GM21360 (cell line): ENCODE data around the gene TMEM255B.

Source experiments
- ATAC-seq: cut with Tn5 transposase; IDR thresholded peaks from one replicate; pipeline ENCODE4 v1.9.1; 2021; ENCODE audit warnings: mild to moderate bottlenecking, moderate library complexity; ENCODE audit not compliant: unreplicated experiment

The TMEM255B gene

DNA sequence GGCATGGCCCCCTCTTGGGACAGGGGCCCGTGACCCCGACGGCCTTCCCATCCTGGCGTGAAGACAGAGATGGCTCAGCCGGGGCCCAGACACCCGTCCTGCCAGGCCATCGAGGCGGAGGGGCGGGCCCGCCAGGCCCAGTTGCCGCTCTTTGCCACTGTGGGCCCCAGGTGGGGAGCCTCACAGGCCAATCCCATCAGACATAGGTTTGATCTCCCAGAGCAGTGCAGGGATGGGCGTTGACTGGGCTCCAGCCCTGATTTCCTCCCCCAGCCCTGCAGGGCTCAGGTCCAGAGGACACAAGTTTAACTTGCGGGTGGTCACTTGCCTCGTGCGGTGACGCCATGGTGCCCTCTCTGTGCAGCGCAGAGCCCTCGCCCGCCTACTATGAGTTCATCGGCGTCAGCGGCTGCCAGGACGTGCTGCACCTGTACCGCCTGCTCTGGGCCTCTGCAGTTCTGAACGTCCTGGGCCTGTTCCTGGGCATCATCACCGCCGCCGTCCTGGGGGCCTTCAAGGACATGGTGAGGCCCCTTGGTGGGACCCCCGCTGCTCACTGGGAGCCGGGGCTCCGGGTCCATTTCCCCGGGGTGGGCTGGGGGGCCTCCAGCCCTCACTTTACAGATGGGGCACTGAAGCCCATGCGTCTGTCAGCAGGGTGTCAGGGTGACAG, 42.4 kb downstream of the TMEM255B start:
- no peak for ATAC-seq

DNA sequence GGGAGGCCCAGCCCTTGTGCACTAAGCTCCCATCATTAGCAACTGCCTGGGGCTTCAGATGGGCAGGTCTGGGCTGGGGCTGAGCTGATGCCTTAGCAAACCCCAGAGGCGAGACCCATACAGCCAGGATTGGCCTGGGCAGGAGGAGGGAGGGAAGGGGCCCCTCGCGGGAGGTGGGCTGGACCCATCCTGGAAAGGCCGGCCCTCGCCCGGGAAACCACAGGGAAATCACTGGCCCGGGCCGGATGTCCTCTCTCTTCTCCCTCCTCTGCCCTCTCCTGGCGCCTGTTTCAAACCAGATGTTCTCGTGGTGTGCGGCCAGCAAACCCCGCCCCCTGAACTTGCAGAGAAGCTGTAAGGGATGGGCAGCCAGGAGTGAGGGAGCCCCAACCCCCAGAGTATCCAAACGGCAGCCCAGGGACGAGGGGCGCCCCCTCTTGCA, 43.1 kb downstream of the TMEM255B start:
- no peak for ATAC-seq

DNA sequence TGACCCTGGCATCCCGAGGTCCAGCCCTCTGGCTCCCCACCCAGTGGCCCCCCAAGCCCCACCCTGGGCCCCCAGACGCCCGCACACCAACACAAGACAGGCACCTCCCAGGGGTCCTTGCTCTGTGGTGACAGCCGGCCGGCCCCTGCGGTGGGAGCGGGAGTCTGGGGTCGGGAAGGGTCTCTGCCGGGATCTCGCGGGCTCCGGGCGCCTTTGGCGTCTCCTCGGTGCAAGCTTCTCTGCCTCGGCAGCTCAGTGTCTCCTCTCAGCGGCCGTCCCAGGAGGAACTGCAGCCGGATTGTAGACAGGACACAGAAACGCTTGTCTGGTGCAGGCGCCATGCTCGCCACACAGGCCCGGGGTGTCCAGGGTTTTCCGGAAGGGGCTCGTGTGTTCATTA, 43.7 kb downstream of the TMEM255B start:
- no peak for ATAC-seq

DNA sequence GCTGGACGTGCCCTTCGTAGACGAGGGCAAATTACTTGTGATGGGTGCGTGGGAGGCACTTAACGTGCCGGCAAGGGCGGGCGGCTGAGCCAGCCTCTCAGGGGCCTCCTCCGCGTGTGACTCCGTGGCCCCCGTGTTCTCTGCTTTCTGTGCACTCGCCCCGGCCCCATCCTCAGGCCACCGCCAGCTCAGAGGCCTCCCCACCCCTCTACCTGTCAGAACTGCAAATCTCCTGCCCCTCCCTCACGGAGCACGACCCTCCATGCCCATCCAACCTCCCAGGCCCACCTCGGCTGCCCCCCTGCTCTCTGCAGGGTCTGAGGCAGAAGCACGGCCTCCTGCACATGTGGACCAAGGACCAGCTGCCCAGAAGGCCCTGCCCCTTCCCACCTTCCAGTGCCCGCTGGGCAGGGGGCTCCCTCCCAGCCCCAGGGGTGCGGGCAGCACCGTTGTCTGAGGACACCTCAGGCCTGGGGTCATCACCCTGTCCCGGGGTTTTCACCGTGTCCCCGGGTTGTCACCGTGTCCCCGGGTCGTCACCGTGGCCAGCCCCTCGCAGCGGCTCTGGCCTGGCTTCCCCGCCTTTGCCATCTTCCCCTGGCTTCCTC, 44.5 kb downstream of the TMEM255B start:
- no peak for ATAC-seq

DNA sequence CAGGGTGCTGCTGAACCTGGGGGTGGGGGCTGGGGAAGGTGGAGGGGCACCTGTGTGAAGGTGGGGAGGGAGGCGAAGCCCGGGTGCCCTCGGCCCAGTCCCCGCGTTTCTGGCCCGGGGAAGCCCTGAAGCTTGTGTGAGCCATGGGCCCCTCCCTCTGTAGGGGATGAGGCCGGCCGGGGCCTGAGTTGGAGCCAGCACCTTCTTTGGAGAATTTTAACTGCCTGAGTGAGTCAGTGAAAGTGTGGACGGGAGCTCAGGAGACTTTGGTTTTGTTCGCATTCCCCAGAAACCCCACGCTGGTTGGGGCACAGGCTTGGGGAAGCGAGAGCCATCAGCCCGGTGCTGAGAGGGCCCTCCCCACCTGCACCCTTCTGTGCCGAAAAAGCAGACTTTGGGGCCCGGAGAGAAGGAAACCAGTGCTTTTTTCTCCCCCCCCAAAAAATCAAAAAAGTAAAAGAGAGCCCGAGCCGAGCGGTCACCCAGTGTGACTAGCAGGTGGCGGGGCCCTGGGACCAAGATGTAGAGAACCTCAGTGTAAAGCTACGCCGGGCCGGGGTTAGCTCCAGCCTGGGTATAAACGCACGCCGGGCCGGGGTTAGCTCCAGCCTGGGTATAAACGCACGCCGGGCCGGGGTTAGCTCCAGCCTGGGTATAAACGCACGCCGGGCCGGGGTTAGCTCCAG, 45.1 kb downstream of the TMEM255B start:
- ATAC-seq: no peak

DNA sequence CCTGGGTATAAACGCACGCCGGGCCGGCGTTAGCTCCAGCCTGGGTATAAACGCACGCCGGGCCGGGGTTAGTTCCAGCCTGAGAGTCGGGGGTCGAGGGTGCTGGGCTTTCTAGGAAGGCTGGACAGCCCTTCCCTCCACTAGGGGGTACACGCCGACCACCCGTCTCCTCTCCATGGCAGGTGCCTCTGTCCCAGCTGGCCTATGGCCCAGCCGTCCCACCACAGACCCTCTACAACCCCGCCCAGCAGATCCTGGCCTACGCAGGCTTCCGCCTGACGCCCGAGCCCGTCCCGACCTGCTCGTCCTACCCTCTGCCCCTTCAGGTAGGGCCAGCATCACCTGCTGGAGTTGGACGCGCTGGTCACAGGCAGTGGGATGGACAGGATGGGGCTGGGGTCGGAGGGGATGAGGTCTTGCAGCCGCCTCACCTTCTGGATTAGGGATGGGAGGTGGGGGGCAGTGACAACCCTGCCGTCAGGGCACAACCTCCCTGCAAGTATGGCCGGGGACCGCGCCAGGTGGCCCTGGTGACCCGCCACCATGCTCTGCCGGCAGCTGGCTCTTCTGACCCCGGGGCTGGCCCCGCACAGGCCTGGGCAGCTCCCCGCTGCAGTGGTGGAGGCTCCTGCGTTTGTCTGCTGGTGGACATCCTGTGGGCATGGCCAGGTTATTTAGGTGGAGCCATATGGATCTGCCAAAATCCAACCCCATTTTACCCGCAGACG, 45.8 kb downstream of the TMEM255B start:
- no peak for ATAC-seq

DNA sequence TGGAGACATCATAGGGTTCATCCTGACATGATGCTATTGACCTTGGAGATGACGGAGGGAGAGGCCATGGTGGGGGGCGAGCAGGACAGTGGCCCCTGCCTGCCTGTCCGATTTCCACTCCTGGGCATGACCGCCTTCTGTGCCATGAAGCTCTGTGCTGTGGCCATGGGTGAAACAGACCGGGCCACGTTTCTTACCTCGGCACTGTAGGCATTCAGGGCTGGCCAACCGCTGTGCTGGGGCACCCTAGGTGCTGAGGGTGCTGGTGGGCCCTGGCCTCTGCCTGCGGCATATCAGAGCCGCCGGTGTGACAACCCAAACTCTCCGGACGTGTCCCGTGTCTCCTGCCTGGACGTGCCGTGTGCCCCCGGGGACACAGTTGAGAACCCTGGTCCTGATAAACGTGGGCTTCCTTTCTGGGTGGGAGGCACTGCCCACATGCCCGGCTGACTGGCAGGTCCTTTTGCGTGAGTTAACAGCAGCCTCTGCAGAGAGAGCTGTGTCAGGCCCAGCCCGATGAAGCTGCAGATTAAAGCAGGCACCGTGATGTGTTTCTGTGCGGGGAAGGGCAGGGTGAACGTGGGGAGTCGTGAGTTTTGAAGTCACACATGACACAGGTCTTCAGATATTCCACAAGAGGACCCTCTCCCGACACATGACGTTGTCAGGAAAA, 46.5 kb downstream of the TMEM255B start:
- no peak for ATAC-seq

DNA sequence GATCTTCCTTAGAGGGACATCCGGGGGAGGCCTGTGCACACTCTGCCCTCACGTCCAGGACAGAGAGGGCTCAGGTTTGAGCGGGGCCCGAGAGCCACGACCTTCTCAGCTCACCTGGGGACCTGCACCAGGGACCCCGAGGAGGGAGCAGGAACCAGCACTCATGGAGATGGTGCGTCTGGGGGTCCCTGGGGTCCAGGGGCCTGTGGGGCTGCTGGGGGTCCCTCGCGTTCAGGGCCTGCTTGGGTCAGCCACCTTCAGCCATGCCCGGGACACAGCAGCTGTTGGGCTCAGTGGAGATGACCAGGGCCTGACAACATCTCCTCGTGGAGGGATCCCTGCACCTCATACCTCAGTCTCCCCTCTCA, 47.1 kb downstream of the TMEM255B start:
- ATAC-seq: no peak

DNA sequence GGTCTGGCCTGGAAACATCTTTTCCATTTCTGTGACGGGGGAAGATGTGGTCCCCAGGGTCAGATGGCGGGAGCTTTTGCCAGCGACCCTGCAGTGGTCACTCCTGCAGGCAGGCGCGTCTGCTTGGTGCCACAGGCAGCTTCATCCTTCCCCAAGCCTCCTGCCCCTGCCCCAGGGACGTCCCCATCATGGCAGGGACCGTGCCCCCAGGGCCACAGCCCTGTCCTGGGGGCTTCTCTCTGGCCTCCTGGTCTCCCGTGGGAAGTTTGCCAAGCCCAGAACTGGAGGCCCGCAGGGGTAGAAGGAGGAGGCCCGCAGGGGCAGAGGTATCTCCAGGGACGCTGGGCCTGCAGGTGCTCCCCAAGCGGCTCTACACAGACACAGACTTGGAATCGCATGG, 47.5 kb downstream of the TMEM255B start:
- no peak for ATAC-seq

DNA sequence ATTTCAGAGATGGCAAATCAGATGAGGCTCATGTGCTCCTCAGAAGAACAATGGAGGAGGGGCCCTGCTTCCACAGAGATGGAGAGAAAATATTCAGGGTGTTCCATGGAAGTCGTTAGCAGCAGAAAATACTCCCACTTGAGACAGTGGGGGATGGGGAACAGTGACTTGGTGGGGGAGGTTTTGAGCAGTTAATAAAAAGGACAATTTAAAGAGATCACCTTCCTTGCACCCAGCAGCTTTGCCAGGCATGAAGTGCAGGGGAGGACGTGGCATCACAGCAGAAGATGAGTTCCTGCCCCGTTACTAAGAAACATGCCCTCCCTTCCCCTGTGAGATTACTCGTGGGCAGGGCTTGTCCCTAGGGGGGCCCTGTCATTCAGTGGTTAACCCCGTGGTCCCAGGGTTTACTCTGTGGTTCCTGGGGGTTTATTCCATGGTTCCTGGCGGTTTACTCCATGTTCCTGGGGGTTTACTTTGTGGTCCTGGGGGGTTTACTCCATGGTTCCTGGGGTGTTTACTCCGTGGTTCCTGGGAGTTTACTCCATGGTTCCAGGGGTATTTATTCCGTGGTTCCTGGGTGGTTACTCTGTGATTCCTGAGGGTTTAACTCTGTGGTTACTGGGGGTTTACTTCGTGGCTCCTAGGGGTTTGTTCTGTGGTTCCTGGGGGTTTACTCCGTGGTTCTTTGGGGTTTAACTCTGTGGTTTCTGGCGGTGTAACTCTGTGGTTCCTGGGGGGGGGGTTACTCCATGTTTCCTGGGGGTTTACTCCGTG, 49.2 kb downstream of the TMEM255B start:
- no peak for ATAC-seq

DNA sequence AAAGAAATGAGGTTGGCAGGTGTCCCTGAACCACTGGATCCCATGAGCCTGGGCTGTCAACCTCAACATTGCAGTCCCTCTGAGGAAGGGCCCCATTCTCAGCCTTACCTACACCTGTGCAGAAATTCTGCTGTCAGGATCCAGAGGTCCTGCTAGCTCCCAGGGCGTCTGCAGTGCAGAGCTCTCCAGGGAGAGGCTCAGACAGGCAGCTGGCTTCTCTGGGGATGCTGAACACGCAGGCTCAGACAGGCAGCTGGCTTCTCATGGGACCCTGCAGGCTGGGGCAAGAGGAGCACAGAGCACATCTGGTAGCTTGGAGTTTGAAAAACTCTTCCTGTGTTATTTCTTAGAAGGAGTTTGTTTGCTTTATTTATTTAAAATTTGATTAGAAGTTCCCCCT, 50.9 kb downstream of the TMEM255B start:
- no peak for ATAC-seq

DNA sequence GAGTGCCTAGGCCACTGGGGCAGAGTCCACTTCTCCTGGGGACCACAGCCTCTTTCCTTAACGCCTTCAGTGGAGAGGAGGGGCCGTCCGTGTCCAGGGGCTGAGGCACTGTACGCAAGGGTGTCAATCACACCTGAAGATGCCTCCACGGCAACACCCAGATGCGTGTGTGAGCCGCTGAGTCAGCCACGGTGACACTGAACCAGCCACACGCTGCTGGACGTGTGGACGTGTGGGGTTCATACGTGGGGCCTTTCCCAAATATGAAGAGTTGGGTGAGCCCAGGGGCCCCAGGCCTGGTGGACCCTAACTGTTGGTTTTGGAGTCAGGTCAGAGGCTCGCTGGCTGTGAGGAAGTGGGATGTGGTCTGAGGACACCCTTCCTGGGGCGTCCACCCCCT, 51.6 kb downstream of the TMEM255B start:
- ATAC-seq: no peak

DNA sequence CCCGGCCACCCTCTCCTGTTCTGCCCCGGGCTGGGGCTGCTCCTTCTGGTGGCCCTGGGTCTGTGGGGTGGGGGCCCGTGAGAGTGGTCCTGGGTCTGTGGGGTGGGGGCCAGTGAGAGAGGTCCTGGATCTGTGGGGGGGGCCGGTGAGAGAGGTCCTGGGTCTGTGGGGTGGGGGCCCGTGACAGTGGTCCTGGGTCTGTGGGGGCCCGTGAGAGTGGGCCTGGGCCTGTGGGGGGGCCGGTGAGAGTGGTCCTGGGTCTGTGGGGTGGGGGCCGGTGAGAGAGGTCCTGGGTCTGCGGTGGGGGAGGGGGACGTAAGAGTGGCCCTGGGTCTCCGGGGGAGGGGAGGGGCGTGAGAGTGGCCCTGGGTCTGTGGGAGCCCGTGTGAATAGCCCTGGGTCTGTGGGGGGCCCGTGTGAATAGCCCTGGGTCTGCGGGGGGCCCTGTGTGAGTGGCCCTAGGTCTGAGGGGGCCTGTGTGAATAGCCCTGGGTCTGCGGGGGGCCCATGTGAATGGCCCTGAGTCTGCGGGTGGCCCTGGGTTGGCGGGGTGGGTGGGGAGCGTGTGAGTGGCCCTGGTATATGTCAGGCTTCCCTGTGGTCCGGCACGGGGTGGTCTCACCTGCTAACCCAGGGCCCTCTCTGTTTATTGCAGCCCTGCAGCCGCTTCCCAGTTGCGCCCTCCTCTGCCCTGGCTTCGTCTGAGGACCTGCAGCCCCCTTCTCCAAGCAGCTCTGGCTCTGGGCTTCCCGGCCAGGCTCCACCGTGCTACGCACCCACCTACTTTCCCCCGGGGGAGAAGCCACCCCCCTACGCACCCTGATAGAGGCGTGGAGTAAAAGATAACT, 52.3 kb downstream of the TMEM255B start:
- ATAC-seq: no peak

DNA sequence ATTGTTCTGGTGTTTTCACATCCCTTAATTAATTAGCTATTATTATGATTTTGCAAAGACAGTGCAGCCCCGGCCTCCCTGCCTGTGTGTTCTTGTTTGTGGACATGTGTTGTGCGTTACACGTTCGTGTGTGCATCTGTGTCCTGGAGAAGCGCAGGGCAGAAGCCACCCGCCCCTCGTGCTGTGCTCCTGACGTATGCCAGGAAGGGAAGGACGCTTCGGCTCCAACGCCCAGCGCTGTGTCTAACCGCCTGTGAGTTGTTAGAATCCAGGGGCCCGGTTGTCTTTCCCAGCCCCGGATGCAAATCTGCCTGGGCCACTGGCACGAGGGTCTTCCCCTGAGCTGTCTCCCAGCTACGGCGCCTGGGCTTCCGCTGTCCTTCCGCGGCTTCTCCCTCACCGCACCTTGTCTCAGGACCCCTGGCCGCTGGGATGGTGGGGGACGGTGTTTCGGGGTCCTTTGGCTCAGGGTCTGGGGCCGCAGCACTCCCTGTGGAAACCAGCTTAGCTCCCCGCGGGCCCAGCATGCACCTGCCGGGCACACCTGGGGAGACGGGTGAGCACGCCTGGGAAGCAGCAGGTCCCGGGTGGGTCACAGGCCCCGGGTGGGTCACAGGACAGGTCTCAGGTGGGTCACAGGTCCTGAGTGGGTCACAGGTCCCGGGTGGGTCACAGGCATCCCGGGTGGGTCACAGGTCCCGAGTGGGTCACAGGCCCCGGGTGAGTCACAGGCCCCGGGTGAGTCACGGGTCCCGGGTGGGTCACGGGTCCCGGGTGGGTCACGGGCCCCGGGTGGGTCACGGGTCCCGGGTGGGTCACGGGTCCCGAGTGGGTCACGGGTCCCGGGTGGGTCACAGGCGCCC, 53.4 kb downstream of the TMEM255B start:
- no peak for ATAC-seq

DNA sequence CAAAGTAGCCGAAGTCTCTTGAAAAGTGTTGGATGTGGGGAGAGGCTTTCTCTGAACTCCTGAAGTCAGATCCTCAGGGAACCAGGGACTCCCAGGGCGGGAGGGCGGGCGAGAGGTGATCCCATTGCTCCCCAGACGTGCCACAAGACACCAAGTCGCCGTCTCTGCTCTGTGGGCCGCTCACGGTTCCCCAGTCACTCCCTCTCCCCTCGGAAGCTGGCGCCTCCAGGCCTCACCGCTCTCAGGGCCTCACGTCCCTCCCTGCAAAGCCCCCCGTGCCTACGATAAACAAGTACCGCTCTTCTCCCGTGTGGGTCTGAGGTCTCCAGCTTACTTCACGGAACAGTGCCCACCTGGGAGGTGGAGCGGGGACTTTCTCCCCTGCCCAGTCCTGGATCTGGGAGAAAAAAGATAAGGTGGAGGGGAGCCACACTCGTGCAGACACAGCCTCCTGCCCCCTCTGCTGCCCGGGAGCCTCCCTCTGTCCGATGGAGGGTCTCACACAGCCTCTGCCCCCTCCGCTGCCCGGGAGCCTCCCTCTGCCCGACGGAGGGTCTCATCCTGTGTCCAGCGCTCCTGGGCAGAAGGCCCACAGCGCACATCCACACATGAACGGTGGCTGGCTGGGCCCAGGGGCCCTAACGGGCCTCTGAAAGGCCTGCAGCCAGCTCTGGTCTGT, 54.2 kb downstream of the TMEM255B start:
- ATAC-seq: no peak

DNA sequence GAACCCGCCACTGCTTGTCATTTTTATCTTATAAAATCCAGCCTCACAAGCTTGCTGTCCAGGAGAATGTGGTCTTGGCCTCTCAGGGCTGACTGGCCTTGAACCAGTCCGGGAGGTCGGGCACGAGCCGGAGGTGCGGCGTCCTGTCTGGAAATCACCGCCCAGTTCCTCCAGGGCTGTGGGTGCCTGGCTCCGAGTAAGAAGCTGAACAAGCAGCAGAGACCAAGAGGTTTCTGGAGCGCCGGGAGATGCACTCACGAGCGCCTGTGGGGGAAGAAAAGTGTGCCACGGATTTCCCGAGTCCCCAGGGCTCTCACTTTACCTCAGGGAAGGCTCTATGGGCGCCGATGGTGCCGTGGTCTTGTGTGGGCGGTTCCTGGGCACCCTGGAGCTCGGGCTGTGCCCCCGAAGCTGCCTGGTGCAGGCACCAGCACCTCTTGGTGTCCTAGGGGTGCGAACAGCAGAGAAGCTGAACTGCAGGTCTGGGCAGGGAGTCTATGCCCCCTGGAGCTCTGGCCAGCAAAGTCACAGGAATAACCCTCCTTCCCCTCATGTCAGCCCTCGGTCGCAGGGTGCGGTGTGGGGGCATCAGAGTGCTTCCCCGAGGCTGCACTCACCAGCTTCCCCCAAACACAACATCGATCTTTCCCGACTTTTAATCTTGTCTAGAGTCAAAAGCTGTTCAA, 54.9 kb downstream of the TMEM255B start:
- ATAC-seq: no peak

DNA sequence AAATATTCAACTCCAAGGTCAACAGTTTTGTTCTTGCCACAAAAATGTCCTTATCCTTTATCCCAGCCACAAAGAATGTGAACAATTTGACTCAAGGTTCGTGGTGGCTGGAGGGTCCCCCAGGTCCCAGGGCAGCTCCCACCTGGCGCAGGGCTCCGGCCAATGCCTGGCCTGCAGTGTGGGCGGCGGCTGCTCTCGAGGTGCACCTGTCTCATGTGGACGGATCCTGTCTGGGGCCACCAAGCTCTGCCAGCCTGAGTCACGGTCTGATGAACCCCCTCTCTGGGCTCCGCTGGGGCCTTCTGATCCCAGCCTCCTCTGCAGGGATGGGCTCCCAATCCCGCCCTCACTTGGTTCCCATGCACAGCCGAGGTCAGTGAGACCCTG, 55.4 kb downstream of the TMEM255B start:
- ATAC-seq: no peak
